ENCODE results near the gene DNAH6.

DNA sequence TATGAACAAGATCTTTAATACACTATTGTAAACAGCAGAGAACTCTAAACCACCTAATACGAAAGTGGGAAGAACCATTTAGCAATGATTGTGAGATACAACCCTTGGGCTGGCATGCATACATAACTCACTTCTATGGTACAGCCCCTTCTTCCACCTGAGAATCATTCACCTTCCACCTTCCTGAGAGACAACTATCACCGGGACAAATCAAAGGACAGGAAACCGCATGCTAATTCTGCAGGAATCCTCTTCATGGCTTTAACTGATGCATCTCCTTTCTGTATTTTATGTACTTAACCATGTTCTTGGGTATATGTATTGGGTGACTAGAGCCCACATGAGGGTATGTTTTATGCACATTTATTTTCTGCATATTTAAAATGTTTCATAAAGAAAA, 241.3 kb downstream of the DNAH6 start:
- TF ChIP-seq ZNF572 (CRISPR knock-in tag; IDR thresholded peaks at IDR 0.05) (no peak), AKNA (CRISPR knock-in tag; IDR thresholded peaks at IDR 0.05; ENCODE audit: borderline replicate concordance) (no peak), NFYB (CRISPR knock-in tag; IDR thresholded peaks at IDR 0.05) (no peak), ARNTL (CRISPR knock-in tag; IDR thresholded peaks at IDR 0.05) (no peak), ZNF121 (CRISPR knock-in tag; IDR thresholded peaks at IDR 0.05) (no peak), MYC (CRISPR knock-in tag; IDR thresholded peaks at IDR 0.05; ENCODE audit: borderline replicate concordance) (no peak), HBP1 (CRISPR knock-in tag; IDR thresholded peaks at IDR 0.05; ENCODE audit: low read depth) (no peak)
- TF ChIP-seq, protein P1, sequence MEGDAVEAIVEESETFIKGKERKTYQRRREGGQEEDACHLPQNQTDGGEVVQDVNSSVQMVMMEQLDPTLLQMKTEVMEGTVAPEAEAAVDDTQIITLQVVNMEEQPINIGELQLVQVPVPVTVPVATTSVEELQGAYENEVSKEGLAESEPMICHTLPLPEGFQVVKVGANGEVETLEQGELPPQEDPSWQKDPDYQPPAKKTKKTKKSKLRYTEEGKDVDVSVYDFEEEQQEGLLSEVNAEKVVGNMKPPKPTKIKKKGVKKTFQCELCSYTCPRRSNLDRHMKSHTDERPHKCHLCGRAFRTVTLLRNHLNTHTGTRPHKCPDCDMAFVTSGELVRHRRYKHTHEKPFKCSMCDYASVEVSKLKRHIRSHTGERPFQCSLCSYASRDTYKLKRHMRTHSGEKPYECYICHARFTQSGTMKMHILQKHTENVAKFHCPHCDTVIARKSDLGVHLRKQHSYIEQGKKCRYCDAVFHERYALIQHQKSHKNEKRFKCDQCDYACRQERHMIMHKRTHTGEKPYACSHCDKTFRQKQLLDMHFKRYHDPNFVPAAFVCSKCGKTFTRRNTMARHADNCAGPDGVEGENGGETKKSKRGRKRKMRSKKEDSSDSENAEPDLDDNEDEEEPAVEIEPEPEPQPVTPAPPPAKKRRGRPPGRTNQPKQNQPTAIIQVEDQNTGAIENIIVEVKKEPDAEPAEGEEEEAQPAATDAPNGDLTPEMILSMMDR (CRISPR knock-in tag; IDR thresholded peaks at IDR 0.05): no peak
- TF ChIP-seq, protein P2, sequence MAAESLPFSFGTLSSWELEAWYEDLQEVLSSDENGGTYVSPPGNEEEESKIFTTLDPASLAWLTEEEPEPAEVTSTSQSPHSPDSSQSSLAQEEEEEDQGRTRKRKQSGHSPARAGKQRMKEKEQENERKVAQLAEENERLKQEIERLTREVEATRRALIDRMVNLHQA (CRISPR knock-in tag; IDR thresholded peaks at IDR 0.05): no peak
